HG03565 (cell line): ENCODE data around the gene MEAK7.
"Not testable (repeated sequence)": the region's sequence is repeated elsewhere in the genome, so short reads cannot be mapped to it uniquely, and the experiment has no call there.

Experiments used
- ATAC-seq: cut with Tn5 transposase; IDR thresholded peaks from one replicate; pipeline ENCODE4 v1.9.1; 2021; ENCODE audit warnings: mild to moderate bottlenecking, moderate library complexity; ENCODE audit not compliant: unreplicated experiment

The MEAK7 gene

DNA sequence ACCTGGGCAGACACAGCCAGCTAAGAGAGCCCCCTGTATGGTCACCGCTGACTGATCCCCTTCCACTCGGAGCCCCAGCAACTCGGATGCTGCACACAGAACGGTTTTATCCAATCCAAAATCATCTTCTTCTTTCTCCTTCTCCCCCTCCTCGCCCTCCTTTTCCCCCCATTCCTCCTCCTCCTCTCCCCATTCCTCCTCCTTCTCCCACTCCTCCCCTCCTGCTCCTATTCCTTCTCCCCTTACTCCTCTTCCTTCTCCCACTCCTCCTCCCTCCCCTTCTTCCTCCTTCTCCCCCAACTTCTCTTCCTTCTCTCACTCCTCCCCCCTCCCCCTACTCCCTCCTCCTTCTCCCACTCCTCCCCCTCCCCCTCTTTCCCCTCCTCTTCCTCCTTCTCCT, 30.4 kb upstream of the MEAK7 start:
- no peak for ATAC-seq

DNA sequence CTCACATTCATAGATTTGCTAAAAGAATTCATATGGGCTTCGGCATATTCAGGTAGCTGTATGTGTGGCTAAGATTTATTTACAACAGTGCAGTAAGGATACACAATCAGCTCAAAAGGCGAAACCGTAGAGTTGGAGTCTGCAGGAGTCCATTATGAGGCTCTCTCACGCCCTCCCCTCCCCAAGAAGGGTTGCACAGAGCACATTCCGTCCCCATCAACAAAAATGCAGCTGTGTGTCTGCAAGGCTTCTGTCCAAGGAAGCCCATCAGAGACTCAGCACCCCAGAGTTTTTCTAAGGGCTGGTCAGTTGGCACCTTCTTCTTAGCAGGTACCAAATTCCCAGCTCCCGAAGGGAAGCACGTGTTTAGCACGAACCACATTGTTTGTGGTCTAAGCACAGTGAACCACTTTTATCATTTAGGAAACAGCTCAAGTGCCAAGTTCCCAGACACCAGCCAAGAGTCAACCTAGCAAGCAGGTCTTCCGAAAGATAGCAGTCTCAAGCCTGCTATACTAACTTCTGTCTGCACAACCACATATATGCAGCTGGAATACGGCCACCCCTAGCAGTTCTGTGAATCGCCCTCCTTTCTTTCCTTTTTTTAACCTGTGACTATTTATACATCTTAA, 28.5 kb upstream of the MEAK7 start:
- ATAC-seq = no peak

DNA sequence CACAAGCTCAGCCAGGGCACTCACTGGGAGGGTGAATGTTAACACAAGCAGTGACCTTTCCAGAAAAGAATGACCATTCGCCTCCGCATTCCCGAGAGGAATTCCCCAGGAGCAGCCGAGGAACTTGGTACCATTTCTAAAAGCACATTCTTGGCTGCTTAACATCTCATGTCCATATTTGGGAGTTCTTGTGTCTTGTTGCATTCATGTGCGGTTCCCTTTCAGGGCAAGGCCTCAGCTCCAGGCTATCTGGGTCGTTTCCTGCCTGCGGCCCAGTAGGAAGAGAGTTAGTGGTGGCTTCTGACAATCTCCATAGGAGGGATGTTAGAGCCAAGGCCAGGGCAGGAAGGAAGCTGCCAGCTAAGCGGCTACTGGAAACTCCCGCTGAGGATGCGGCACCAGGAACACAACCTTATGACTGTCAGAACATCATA, 27.8 kb upstream of the MEAK7 start:
- ATAC-seq = no peak

DNA sequence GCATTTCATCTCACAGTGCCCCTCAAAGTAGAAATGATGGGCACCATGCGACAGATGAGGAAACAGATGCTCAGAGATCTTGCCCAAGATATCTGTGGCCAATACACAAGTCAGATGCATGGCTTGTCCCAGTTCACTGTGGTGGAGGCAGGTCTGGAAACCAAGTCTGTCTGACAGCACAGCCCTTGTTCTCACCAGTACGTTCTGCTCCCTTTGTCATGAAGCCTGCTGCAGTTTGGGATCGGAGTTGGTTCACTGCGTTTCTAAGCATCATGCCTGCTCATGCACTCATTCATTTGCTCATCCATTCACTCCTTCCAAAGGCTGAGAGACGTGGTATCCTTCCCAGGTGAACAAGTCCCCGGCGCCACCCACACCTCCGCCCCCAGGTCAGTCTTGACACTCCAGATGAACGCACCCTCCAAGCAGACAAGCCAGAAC, 27.2 kb upstream of the MEAK7 start:
- no peak for ATAC-seq

DNA sequence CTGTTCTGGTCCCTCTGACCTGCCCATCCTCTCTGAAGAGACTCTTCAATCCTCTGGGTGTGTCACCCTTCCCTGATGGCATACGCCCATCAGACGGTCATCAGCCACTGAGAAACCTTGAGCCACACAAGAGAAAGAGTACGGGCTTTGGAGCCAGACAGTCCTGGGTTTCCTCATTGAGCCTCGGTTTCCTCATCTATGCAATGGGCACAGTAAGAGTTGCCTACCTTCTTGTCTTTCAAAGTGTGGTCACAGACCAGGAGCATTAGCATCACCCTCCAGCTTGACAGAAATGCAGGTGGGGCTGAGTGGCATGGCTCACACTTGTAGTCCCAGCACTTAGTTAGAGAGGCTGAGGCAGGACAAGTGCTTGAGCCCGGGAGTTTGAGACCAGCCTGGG, 26.1 kb upstream of the MEAK7 start:
- ATAC-seq = no peak

DNA sequence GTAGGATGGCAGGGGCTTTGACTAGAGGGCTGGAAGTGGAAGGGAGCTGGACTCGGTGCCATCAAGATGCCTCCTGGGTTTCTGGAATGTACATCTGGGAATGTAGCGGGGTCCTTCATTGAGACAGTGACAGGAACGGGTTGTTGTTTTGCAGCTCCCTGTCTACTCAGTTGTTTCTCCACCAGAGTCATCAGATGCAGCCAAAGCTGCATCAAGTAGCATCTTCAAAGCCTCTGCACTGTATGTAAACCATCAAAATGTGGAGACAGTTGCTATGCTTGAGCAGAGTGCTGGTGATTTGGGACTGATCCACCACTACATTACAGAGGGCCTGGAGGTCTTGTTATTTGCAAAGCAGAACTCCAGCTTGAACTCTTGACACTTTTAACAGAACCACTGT, 25.1 kb upstream of the MEAK7 start:
- no peak for ATAC-seq

DNA sequence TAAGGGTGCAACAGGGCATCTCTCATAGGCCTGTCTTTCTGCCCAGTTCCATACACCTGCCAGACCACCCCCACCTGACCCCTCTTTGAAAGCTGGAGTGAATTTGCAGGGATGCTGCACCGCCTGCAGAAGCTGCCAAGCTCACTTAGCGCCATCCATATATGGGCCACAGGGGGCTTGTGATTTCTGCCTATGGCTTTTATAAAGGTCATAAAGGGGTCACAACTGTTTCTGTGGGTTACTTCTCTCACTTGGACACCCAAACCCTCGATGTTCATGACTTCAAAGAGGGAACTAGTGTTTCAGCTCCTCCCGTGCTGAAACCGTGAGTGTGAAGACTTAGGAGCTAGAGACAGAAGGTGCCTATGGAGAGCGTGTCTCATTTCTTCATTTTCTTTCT, 23.9 kb upstream of the MEAK7 start:
- ATAC-seq = no peak

DNA sequence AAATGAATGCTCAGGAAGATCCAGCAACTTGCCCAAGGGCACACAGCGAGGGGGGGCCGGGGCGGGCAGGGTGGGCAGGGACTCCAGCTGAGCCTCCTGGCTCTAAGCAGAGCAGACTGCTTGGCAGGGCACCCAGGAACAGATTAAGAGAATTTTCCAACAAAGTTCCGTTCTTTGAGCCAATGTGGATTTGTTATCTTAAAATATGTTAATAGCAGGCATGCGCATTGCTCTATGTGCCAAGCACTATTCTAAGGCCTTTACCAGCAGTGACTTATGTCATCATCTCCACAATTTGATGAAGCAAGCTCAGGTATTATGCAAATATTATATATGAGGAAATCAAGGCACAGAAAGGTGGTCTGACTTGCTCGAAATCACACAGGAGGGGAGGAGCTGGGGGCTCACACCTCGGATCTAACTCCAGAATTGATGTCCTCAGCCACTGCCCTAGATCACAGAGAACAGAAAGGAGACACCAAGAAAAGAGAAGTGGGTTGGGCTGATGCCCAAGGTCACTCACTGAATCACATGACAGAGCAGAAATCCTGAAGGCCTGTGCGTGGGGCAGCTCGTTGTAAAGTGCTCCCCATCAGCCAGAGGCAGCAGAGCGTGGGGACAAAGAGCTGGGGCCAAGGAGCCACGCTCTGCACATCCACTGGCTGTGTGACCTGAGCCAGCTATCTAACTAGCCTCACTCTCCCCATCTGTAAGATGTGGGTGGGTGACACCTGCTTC, 23.2 kb upstream of the MEAK7 start:
- ATAC-seq = no peak

DNA sequence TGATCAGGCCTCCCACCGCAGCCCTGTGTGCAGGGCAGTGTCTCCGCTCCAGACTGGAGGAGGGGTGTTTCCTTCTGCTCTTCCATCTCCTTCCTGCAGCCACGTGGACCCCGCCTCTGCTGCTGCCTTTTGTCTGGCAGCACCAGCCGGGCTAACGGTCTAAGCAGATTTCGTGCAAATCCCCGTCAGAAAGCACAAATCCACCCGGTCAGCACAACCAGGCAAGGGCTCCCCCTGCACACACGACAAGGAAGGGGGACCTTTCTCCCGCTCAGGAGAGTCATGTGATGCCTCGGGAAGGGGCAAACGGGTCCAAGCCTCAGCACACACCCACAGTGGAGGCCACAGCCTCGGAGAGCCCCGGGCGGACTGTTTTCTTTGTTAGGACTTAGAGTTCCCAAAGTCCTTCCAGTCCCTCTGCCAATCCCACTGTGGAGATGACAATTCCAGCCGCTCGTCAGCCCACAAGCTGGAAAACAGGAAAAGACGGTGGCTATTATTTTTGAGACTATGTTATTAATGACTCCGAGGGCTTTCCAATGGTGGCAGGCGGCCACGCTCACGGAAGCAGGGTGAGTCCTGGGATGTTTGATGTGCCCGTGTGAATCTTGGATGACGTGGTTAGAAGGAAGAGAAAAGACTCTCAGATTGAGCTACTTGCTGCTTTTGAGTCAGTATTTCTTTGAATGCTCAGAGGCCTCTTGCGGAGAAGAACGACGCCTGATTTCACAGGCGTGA, 22.5 kb upstream of the MEAK7 start:
- no peak for ATAC-seq

DNA sequence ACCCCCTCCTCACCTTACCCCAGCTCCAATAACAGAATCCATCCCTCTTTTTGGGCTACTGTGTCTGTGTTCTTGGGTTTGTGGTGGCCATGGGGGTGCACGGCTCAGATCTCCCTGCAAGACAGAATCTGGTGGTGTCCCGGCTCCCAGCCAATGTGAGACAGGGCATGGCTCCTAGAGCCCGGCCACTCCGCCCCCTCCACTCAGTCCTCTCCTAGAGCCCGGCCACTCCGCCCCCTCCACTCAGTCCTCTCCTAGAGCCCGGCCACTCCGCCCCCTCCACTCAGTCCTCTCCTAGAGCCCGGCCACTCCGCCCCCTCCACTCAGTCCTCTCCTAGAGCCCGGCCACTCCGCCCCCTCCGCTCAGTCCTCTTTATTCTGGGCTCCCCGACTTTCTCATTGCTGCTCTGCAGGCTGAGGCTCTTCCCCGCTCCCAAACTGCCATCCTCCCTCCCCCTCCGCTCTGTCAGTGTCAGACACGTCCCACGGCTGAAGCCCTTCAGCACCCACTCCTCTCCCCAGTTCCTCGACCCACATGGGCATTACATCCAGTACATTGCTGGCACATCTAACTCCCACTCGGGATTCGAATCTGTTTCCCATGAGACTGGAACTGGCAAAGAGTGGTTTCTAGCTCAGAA, 20.6 kb upstream of the MEAK7 start:
- not testable (repeated sequence) for ATAC-seq

DNA sequence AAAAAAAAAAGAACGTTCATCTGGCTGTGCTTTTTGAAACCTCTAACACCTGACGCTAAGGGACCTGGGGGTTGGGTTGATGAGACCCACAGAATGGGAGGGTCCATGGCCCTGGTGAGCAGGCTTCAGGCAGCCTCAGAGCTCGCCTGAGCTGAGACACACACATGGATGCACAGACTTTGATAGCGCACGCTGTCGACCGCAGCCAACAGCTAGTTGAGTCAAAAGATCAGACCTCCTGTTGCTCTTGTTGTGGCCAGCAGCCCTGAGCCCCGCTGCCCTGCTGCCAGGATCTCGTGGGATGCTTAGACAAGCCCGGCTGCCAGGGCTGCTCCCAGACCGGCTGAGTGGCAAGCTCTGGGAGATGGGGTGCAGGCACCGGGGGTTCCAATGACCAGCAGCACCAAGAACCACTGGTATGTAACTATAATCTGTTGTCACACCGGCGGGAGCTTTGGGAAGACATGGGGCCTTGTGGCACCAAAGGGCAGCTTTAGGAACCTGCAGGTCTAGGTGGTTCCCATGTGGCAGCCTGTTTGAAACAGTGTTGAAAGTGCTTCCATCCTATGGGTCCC, 20.0 kb upstream of the MEAK7 start:
- ATAC-seq = no peak

DNA sequence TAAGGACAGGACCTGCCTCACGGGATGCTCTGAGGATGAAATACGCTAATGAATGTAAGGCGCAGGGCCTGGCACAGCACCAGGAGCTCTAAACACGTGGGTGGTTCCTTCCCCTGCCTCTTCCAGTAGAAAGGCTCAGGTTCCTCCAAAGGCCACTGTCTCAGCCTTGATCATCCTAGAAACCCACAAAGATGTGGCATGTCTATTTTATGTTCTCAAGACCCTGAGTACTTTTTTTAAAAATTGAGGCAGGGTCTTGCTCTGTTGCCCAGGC, 17.0 kb upstream of the MEAK7 start:
- ATAC-seq = no peak

DNA sequence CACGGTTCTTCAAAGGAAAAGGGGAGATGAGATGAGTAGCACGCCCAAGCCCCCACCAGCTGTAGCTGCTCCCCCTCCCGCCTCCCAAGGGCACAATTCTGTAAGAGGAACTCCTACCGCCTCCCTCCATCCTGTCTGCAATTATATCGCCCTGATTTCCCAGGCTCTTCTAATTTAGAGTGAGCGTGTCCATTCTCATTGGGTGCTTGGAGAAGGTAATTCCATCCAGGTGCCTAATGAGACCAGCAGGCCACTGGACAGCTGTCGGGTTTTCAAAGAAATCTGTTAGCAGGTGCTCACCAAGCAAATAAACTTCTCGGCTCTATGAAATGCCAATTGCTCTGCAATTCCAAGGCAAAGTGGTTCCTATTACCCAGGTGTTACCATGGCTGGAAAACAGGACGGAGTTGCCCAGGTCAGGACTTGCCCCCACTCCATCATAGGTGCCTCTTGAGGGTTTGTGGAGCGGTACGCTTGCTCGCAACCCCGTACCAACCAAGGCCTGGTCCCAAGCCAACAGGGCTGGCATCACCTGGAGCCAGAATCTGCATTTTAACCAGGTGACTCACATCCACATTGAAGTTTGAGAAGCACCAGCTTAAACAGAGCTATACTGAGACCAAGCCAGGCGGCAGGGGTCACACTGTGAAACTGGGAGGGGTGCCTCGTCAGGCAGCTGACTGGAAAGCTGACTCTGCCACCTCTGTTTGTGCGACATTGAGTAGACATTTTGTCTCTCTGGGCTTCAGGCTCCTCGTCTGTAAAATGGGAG, 16.5 kb upstream of the MEAK7 start:
- ATAC-seq = no peak

DNA sequence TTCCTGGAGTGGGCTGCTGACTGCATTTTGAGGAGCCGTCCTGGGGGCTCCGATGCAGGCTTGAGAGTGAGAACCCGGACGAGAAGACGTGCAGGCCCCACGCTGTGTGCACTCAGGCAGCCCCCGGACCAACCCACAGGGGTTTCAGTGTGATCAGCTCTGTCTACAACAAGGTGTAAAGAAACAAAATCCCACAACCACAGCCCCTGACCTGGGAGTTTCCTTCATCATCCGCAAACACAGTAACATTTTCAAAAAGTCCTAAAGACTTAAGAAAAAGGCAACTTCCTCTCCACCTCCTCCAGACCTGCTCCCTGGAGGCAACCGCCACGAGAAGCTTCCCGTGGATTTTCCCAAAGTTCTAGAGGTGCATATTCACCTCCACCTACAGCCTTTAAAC, 15.4 kb upstream of the MEAK7 start:
- no peak for ATAC-seq

DNA sequence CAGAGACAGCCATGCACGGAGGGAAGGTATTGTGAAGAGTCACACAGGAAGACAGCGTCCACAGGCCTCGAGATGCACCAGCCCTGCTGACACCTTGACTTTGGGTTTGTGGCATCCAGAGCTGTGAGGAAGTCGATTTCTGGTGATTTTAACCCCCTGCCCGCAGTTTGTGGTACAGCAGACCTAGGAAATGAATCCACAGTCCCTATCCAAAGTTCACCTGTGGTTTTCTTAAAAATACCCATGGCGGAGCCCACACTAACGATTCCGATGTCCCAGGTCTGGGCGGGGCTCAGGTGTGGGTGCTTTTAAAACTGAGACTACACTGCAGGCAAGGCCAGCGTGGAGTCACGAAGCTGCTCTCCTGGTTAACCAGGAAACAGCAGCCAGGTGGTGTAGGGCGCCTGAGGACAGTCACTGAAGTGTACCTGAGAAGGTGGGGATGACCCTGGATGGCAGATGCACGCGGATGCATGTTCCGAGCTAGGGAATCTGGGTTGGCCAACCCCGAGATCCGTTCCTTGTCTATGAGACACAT, 14.4 kb upstream of the MEAK7 start:
- ATAC-seq = no peak

DNA sequence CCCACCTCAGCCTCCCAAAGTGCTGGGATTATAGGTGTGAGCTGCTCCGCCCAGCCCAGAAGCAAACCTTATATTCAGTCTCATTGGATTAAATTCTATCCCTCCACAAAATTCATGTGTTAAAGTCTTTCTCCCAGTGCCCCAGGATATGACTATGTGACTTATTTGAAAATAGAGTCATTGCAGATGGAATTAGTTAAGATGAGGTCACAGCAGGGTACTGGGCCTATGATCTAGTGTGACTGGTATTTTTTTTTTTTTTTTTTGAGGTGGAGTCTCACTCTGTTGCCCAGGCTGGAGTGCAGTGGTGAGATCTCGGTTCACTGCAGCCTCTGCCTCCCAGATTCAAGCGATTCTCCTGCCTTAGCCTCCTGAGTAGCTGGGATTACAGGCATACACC, 13.8 kb upstream of the MEAK7 start:
- not testable (repeated sequence) for ATAC-seq

DNA sequence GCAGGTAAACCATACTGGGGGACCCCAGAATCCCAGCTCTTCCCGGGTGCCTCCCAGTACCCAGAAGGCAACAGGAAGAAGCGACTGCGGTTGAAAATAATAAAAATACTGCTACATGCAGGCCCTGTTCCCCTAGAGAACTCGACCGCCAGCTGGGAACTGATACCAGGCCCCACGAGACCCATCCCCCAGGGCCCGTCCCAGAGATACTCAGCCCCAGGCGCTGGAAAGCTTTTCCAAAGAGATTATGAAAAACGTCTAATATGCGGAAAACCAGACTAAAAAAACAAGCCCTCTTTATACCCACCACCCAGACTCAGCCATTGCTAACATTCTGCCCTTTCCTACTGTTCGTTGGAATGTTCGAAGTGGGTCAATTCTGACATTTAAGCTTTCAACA, 12.9 kb upstream of the MEAK7 start:
- ATAC-seq = no peak

DNA sequence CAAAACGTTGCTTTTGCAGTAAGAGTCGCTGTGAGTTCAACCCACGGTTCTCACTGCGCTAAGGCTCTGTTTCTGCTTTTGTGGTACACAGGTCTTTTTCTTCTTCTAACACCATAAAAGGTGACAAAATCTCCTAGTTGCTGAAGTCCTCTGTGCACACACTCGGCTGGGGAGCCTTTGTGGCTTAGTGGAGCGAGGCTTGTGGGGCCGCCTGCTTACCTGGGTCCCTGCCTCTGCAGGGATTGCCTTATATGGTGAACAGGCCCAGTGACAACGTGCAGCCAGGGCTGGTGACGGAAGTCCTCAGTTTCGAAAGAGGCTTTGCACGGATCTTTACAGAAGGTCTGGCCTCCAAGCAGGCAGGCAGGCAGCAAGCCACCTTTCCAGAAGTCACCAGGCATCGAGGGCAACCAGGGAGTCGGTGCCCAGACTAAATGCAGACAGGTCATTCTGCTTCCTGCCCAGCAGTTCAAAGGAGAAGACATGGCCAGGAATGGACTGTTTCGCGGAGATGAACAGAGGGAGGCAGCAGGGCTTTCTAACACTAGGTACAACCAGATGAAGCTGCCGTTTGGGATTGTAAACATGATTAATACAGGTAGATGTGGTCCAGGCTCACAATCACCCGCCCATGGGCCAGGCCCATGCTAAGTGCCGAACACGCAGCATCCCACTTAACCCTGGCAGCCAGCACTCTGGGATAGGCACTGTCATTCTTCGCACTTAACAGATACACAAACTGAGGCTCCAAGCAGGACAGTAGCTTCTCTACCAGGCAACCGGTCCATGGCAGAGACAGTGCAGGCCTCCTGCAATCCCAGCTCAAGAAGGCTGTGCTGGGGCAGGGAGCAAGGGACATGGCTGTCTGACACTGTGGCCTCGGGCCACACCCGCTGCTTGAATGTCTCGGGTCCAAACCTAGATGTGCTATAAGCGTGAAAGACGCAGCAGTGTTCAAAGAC, 10.7 kb upstream of the MEAK7 start:
- ATAC-seq = peak; percentile 85

DNA sequence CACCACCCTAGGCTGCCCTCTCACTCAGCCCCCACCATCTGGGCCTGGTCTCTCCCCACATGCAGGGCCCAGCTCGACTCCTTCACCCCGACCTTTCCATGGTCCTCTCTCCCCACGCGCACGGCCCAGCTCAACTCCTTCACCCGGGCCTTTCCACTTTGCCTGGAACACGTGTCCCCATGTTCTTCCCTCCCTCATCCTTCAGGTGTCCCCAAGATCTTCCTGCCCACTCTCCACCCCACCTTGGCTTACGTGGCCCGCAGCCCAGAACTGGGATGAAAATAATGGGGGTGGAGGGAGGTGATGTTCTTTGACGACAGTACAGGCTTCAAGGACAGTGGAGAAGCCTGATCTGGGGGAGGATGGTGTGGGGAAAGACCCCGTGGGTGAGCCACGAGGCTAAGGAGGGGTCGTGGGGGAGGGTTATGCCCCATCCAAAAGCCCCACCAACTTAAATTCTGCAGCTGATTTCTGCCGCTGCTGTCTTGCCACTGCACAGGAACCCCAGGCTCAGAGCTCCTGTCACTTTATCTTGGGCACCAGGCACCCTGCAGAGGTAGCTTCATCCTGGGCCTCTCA, 9.9 kb upstream of the MEAK7 start:
- no peak for ATAC-seq
